Measurements from ENCODE around the gene FHL1.

FHL1 gene

DNA sequence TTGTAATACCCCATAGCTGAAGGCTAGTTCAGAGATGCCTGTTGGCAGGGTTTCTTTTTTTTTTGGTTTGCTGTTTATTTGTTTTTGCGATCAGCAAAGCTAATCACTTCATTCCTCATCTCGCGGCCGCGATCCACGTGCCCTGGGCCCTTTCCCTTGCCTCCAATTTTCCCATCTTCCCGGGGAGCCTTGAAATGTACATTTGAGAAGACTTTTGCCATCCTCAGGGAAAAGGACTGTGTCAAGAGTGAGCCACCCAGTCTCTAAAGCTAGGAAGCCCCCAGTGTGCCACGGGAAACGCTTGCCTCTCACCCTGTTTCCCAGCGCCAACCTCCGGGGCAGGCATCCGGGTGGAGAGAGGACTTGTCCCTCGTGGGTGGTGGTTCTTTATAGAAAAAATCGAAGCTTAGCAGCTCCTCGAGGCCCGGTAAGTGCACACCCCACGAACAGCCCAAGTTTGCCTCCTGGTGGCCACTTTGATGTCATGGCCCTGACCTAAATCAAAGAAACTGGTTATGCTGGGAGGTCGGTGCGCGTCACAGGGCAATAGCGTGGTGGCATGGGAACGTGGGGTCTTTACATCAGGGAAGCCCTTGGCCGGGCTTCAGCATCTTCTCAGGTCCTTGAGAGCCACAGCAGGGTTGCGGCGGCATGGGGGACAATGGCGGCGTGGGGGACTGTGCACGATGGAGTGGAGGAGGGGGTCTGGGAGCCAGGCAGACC, 61.8 kb downstream of the FHL1 start:
- Histone ChIP-seq H2AFZ (ENCODE audit: low read depth, low read length) (no peak overlapping the region), H3K27ac (ENCODE audit: low read length) (no peak overlapping the region)
- peak; percentile 30 for DNase-seq

DNA sequence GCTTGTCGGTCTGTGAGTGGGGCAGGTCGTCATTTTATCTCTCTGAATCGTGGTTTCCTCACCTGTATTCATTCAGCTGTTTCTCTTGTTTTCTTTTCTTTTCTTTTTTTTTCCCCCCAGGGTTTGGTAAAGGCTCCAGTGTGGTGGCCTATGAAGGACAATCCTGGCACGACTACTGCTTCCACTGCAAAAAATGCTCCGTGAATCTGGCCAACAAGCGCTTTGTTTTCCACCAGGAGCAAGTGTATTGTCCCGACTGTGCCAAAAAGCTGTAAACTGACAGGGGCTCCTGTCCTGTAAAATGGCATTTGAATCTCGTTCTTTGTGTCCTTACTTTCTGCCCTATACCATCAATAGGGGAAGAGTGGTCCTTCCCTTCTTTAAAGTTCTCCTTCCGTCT, 62.4 kb downstream of the FHL1 start:
- H3K9ac ChIP-seq (ENCODE audit: low read depth, low read length) = no peak overlapping the region
- H3K27me3 ChIP-seq (ENCODE audit: insufficient read depth, low read length, poor library complexity) = no peaks in the 10 kb centered on the region
- ATAC-seq (ENCODE audit: insufficient read depth, low read depth) = no peak
- H3K36me3 ChIP-seq (ENCODE audit: insufficient read depth, low read length) = peaks cover 7% of the 10 kb centered on the region
- no peaks in the 10 kb centered on the region for H4K20me1 ChIP-seq (ENCODE audit: insufficient read depth, low read length)
- H3K4me1 ChIP-seq (ENCODE audit: insufficient read depth, low read length) = no peaks in the 10 kb centered on the region
- H3K9me3 ChIP-seq (ENCODE audit: insufficient read depth, low read length, severe bottlenecking) = no peaks in the 10 kb centered on the region
- H3K4me3 ChIP-seq (ENCODE audit: low read depth in 1 of 2, low read length in 2 of 2) = no peak overlapping the region
- DNase-seq = no peak
- no peak overlapping the region for H3K4me2 ChIP-seq (ENCODE audit: insufficient read depth, low read length)
- H3K27ac ChIP-seq (ENCODE audit: low read length) = no peak overlapping the region
- no peak overlapping the region for H2AFZ ChIP-seq (ENCODE audit: low read depth, low read length)
- no peak for TF ChIP-seq EZH2 (IDR thresholded peaks at IDR 0.05; ENCODE audit: borderline replicate concordance, low read depth, low read length, severe bottlenecking)
- no peak for TF ChIP-seq CTCF (IDR thresholded peaks at IDR 0.05; ENCODE audit: borderline replicate concordance, extremely low read depth, low read length, poor library complexity, severe bottlenecking)
- no peaks in the 10 kb centered on the region for H3K79me2 ChIP-seq (ENCODE audit: insufficient read depth, low read length)

More for the DNA sequence above, 61.8 kb downstream of the FHL1 start:
- peak; percentile 65 for ATAC-seq (ENCODE audit: insufficient read depth, low read depth)
- TF ChIP-seq EZH2 (IDR thresholded peaks at IDR 0.05; ENCODE audit: borderline replicate concordance, low read depth, low read length, severe bottlenecking) (no peak), CTCF (IDR thresholded peaks at IDR 0.05; ENCODE audit: borderline replicate concordance, extremely low read depth, low read length, poor library complexity, severe bottlenecking) (peak; percentile 57)
- H3K4me2 ChIP-seq (ENCODE audit: insufficient read depth, low read length) = no peak overlapping the region
- H3K4me3 ChIP-seq (ENCODE audit: low read depth in 1 of 2, low read length in 2 of 2) = no peak overlapping the region
- no peaks in the 10 kb centered on the region for H3K4me1 ChIP-seq (ENCODE audit: insufficient read depth, low read length)
- H4K20me1 ChIP-seq (ENCODE audit: insufficient read depth, low read length) = no peaks in the 10 kb centered on the region
- H3K79me2 ChIP-seq (ENCODE audit: insufficient read depth, low read length) = no peaks in the 10 kb centered on the region
- 0 out of 2 replicates have a peak, but pooled peaks cover 2% of the 10 kb centered on the region for H3K36me3 ChIP-seq (ENCODE audit: insufficient read depth, low read length)
- no peak overlapping the region for H3K9ac ChIP-seq (ENCODE audit: low read depth, low read length)
- no peaks in the 10 kb centered on the region for H3K27me3 ChIP-seq (ENCODE audit: insufficient read depth, low read length, poor library complexity)
- no peaks in the 10 kb centered on the region for H3K9me3 ChIP-seq (ENCODE audit: insufficient read depth, low read length, severe bottlenecking)

- Histone ChIP-seq H2AFZ (ENCODE audit: low read depth, low read length) (no peak overlapping the region), H3K4me2 (ENCODE audit: insufficient read depth, low read length) (no peak overlapping the region), H3K36me3 (ENCODE audit: insufficient read depth, low read length) (peaks cover 11% of the 10 kb centered on the region), H3K27me3 (ENCODE audit: insufficient read depth, low read length, poor library complexity) (no peaks in the 10 kb centered on the region), H4K20me1 (ENCODE audit: insufficient read depth, low read length) (no peaks in the 10 kb centered on the region), H3K9ac (ENCODE audit: low read depth, low read length) (no peak overlapping the region), H3K9me3 (ENCODE audit: insufficient read depth, low read length, severe bottlenecking) (no peaks in the 10 kb centered on the region), H3K4me3 (ENCODE audit: low read depth in 1 of 2, low read length in 2 of 2) (no peak overlapping the region), H3K4me1 (ENCODE audit: insufficient read depth, low read length) (no peaks in the 10 kb centered on the region), H3K79me2 (ENCODE audit: insufficient read depth, low read length) (no peaks in the 10 kb centered on the region), H3K27ac (ENCODE audit: low read length) (no peak overlapping the region)
- no peak for DNase-seq
- no peak for ATAC-seq (ENCODE audit: insufficient read depth, low read depth)
- TF ChIP-seq EZH2 (IDR thresholded peaks at IDR 0.05; ENCODE audit: borderline replicate concordance, low read depth, low read length, severe bottlenecking) = no peak
Measured at GRCh38 chrX:136210243-136210642, 62.9 kb downstream of the FHL1 start.

DNA sequence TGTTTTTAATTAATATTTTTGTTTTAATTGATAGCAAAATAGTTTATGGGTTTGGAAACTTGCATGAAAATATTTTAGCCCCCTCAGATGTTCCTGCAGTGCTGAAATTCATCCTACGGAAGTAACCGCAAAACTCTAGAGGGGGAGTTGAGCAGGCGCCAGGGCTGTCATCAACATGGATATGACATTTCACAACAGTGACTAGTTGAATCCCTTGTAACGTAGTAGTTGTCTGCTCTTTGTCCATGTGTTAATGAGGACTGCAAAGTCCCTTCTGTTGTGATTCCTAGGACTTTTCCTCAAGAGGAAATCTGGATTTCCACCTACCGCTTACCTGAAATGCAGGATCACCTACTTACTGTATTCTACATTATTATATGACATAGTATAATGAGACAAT, 63.5 kb downstream of the FHL1 start:
- Histone ChIP-seq H3K9ac (ENCODE audit: low read depth, low read length) (no peak overlapping the region), H3K27ac (ENCODE audit: low read length) (no peak overlapping the region), H3K79me2 (ENCODE audit: insufficient read depth, low read length) (no peaks in the 10 kb centered on the region), H3K4me1 (ENCODE audit: insufficient read depth, low read length) (no peaks in the 10 kb centered on the region), H3K9me3 (ENCODE audit: insufficient read depth, low read length, severe bottlenecking) (no peaks in the 10 kb centered on the region), H3K36me3 (ENCODE audit: insufficient read depth, low read length) (peaks cover 11% of the 10 kb centered on the region), H4K20me1 (ENCODE audit: insufficient read depth, low read length) (no peaks in the 10 kb centered on the region), H2AFZ (ENCODE audit: low read depth, low read length) (no peak overlapping the region), H3K4me2 (ENCODE audit: insufficient read depth, low read length) (no peak overlapping the region), H3K27me3 (ENCODE audit: insufficient read depth, low read length, poor library complexity) (no peaks in the 10 kb centered on the region), H3K4me3 (ENCODE audit: low read depth in 1 of 2, low read length in 2 of 2) (no peak overlapping the region)
- ATAC-seq (ENCODE audit: insufficient read depth, low read depth) (no peak), DNase-seq (no peak)
- TF ChIP-seq CTCF (IDR thresholded peaks at IDR 0.05; ENCODE audit: borderline replicate concordance, extremely low read depth, low read length, poor library complexity, severe bottlenecking) (no peak), EZH2 (IDR thresholded peaks at IDR 0.05; ENCODE audit: borderline replicate concordance, low read depth, low read length, severe bottlenecking) (no peak)
